HFFc6 (cell line): ENCODE measurements around the gene BCAS3. TPM values are rescaled to one million over a fixed set of nuclear protein-coding genes. Genes with fewer than 3 reads are reported as not detected.
A peak's percentile ranks its signal among the peaks of the same experiment; 100 is the strongest.
"Not testable (repeated sequence)": the region's sequence is repeated elsewhere in the genome, so short reads cannot be mapped to it uniquely, and the experiment has no call there.

Experiments
- DNase-seq: peaks from one replicate; pipeline ENCODE4 v3.0.0-alpha.2; 2018
- H3K27ac Mint-ChIP-seq: 2 replicates; pipeline ENCODE4 v1.8.0; 2020; ENCODE audit warnings: mild to moderate bottlenecking, mixed read lengths
- H3K27me3 Mint-ChIP-seq: 2 replicates; pipeline ENCODE4 v1.8.0; 2021; ENCODE audit warnings: mild to moderate bottlenecking, moderate library complexity, mixed read lengths; ENCODE audit not compliant: insufficient read depth
- H3K36me3 Mint-ChIP-seq: 2 replicates; pipeline ENCODE4 v1.8.0; 2021; ENCODE audit warnings: low read depth, mixed read lengths
- H3K4me1 Mint-ChIP-seq: 2 replicates; pipeline ENCODE4 v1.8.0; 2020; ENCODE audit warnings: low read depth, mixed read lengths
- H3K4me3 Mint-ChIP-seq: 2 replicates; pipeline ENCODE4 v1.8.0; 2020; ENCODE audit warnings: mild to moderate bottlenecking, moderate library complexity, mixed read lengths
- H3K9me3 Mint-ChIP-seq: 2 replicates; pipeline ENCODE4 v1.8.0; 2020; ENCODE audit warnings: mild to moderate bottlenecking, mixed read lengths
- total RNA-seq, 6 experiments: library from RNA; stranded (reverse); fragmentation: NEBNext Ultra II Directional; extraction: Animal tissue kit (Norgen Biotek cat#: 25700); gene quantifications; 2 replicates in 1 of 6; 3 replicates in 5 of 6; pipeline ENCODE4 v1.2.3, GENCODE V29; 2021
- TF ChIP-seq, protein P1 (sequence below): fragments of 200-600 bp; sonication (generic); IDR thresholded peaks from 2 replicates; pipeline ENCODE4 v1.5.0; 2021; ENCODE audit warnings: antibody characterized with exemption, mild to moderate bottlenecking

The BCAS3 gene
- total RNA-seq, 6 experiments from 2014 or later, result 9.8 to 13.8 (median 12.0) TPM

DNA sequence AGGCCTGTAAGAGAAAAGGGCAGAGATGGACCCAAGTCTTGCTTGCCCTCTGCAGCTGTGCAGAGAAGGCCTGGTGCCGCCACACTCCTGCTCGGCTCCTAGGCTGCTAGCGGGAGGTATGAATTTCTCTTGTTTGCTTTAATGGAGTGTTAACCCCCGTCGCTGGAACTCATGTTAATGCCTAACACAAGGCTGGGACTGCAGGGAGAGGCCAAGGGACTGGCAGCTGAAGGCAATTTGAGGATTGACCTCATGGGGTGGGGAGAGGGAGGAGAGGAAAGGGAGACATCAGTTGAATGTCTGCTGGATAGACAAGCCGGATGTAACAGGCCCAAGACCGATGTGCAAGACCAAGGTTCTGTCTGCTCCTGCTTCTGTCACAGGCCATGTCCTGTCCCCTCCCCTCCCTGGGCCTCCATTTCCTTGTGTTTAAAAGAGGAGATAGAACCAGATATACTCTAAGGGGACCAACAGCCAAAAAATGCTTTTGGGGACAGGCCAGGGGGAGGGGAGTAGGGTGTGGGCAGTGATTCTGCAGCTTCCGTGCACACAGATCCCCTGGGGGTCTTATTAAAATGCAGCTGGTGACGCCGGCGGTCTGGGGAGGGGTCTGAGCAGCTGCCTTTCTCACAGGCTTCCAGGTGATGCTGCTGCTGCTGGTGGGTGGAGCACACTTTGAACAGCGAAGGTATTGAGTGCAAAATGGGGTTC lies 675.3 kb downstream of the BCAS3 start:
- no peak for DNase-seq
- TF ChIP-seq, protein P1, sequence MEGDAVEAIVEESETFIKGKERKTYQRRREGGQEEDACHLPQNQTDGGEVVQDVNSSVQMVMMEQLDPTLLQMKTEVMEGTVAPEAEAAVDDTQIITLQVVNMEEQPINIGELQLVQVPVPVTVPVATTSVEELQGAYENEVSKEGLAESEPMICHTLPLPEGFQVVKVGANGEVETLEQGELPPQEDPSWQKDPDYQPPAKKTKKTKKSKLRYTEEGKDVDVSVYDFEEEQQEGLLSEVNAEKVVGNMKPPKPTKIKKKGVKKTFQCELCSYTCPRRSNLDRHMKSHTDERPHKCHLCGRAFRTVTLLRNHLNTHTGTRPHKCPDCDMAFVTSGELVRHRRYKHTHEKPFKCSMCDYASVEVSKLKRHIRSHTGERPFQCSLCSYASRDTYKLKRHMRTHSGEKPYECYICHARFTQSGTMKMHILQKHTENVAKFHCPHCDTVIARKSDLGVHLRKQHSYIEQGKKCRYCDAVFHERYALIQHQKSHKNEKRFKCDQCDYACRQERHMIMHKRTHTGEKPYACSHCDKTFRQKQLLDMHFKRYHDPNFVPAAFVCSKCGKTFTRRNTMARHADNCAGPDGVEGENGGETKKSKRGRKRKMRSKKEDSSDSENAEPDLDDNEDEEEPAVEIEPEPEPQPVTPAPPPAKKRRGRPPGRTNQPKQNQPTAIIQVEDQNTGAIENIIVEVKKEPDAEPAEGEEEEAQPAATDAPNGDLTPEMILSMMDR, result no peak
- H3K9me3 Mint-ChIP-seq, result no peaks in the 10 kb centered on the region
- H3K36me3 Mint-ChIP-seq, result peaks cover 5% of the 10 kb centered on the region
- H3K27me3 Mint-ChIP-seq, result no peaks in the 10 kb centered on the region; the same call in 1 of the 2 replicates
- no peak overlapping the region for H3K4me3 Mint-ChIP-seq
- H3K27ac Mint-ChIP-seq, result no peak overlapping the region
- peaks cover 29% of the 10 kb centered on the region for H3K4me1 Mint-ChIP-seq

DNA sequence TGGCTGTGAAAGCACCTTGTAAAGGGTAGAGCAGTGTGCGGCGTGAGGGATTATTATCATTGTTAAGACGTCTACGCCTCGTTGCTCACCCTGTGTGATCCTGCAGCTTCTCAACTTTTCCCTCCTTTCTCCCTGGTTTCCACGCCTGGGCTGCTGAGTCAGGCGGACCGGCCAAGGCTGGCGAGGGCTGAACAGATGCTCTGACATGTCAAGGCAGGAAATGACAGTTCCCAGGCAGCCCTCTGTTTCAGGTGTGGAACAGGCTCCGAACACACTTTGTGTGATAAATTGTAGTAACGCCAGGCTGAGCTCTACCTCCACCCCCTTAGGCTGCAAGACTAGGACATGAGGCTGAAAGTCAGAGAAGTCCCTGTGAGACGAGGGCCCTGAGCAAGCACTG lies 676.0 kb downstream of the BCAS3 start:
- H3K36me3 Mint-ChIP-seq, result no peaks in the 10 kb centered on the region
- H3K27me3 Mint-ChIP-seq, result no peaks in the 10 kb centered on the region; the same call in 1 of the 2 replicates
- no peak for DNase-seq
- no peaks in the 10 kb centered on the region for H3K9me3 Mint-ChIP-seq
- peaks cover 31% of the 10 kb centered on the region for H3K4me1 Mint-ChIP-seq
- no peak overlapping the region for H3K4me3 Mint-ChIP-seq
- TF ChIP-seq, protein P1, result no peak
- H3K27ac Mint-ChIP-seq, result no peak overlapping the region

DNA sequence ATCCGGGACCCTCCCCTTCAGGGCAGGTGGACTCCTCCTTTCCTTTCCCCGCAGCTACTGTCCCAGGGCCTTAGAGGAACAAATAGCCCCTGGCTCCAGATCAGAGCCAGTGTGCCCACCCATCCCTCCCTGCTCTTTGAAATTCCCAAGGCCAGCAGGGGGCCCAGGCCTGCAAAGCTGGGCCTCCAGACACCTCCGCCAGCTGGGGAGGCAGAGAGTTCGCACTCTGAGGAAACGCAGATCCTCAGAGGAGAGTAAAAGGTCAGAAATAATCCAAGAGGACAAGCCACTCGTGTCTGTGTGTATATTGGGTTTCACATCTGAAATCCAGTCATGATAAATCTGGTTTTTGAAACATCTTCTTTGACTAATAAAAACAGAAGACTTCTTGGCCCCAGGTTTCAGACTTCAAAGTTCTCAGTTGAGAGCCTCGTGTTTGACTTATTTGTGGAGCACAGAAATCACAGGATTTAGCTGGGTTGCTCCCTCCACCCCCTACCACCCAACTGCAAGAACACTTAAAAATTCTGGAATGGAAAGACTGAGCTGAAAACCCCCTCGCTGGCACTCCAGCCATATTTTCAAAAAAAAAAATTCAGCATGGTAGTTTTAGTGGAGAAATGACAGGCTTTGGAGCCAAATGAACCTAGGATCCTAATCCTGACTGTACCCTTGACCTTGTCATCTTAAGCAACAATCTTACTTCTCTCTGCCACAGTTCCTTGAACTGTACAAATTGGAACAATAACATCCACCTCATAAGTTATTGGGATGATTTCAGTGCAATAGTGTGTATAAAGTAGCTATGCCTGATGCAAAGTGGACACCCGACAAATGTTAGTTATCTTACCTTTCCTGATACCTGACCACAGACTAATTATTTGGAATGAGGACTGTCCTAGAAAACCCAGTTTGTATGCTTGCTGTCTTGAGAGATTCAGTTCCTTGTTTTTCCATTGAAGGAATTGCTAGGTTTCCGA lies 677.5 kb downstream of the BCAS3 start:
- DNase-seq, result no peak
- no peaks in the 10 kb centered on the region for H3K9me3 Mint-ChIP-seq
- no peak overlapping the region for H3K27ac Mint-ChIP-seq
- no peak overlapping the region for H3K4me3 Mint-ChIP-seq
- H3K27me3 Mint-ChIP-seq, result no peaks in the 10 kb centered on the region; the same call in 1 of the 2 replicates
- H3K36me3 Mint-ChIP-seq, result no peaks in the 10 kb centered on the region
- peaks cover 36% of the 10 kb centered on the region for H3K4me1 Mint-ChIP-seq
- TF ChIP-seq, protein P1, result peak; percentile 25

DNA sequence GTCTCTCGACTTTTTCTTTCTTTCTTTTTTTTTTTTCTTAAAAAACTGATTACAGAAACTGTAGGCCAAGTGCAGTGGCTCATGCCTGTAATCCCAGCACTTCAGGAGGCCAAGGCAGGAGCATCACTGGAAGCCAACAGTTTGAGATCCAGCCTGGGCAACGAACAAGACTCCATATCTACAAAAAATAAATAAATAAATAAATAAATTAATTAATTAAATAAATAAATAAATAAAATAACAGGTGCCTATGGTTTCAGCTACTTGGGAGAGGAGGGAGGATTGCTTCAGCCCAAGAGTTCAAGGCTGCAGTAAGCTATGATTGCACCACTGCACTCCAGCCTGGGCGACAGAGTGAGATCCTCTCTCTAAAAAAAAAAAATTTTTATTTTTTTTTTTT lies 679.4 kb downstream of the BCAS3 start:
- not testable (repeated sequence) for H3K27ac Mint-ChIP-seq, H3K9me3 Mint-ChIP-seq, DNase-seq, H3K4me3 Mint-ChIP-seq, H3K36me3 Mint-ChIP-seq, H3K27me3 Mint-ChIP-seq
- peaks cover 44% of the 10 kb centered on the region for H3K4me1 Mint-ChIP-seq

DNA sequence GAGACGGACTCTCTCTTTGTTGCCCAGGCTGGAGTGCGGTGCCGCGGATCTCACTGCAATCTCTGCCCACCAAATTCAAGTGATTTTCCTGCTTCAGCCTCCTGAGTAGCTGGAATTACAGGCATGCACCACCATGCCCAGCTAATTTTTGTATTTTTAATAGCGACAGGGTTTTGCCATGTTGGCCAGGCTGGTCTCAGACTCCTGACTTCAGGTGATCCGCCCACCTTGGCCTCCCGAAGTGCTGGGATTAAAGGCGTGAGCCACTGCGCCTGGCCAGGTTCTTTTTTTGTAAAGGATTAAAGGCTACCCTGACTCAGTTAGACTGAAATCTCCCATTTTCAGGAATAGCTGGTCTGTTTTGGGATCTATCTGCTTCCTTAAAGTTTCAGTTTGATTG lies 681.9 kb downstream of the BCAS3 start:
- not testable (repeated sequence) for H3K4me3 Mint-ChIP-seq, H3K27ac Mint-ChIP-seq, H3K36me3 Mint-ChIP-seq, DNase-seq, H3K27me3 Mint-ChIP-seq, H3K9me3 Mint-ChIP-seq
- peaks cover 35% of the 10 kb centered on the region for H3K4me1 Mint-ChIP-seq

DNA sequence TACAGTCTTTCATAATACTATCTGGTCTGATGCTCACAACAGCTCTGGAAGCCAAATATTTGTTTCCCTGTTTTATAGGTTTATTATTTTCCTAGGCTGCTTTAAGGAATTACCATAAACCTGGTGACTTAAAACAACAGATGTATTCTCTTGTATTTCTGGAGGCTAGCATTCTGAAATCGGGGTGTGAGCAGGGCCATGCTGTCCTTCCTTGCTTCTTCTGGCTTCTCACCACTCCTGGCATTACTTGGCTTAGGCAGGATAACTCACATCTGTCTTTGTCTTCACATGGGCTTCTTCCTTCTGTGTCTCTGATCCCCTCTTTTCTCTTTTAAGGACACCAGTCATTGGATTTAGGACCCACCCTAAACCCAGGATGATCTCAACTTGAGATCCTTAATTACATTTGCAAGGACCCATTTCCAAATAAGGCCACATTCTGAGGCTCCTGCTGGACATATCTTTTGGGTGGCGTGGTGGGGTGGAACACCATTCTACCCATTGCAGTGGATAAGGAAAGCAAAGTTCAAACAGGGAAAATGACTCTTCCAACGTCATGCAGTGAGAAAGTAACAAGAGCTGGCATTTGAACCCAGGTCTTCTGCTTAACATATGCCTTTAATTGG lies 682.8 kb downstream of the BCAS3 start:
- TF ChIP-seq, protein P1, result no peak
- H3K4me1 Mint-ChIP-seq, result peaks cover 35% of the 10 kb centered on the region
- no peaks in the 10 kb centered on the region for H3K9me3 Mint-ChIP-seq
- DNase-seq, result no peak
- H3K36me3 Mint-ChIP-seq, result peaks cover 5% of the 10 kb centered on the region; the same call in 1 of the 2 replicates
- no peaks in the 10 kb centered on the region; the same call in 1 of the 2 replicates for H3K27me3 Mint-ChIP-seq
- no peak overlapping the region for H3K27ac Mint-ChIP-seq
- H3K4me3 Mint-ChIP-seq, result no peak overlapping the region
